GM21825 (cell line): ENCODE data around the gene ACAD11.
"Not testable (repeated sequence)": the region's sequence is repeated elsewhere in the genome, so short reads cannot be mapped to it uniquely, and the experiment has no call there.

ENCODE experiments used
- ATAC-seq: cut with Tn5 transposase; IDR thresholded peaks from one replicate; pipeline ENCODE4 v1.9.1; 2021; ENCODE audit warnings: mild to moderate bottlenecking, moderate library complexity; ENCODE audit not compliant: unreplicated experiment

The ACAD11 gene

GRCh38 chr3:132606085-132606484, 53.5 kb downstream of the ACAD11 start:
- no peak for ATAC-seq

DNA sequence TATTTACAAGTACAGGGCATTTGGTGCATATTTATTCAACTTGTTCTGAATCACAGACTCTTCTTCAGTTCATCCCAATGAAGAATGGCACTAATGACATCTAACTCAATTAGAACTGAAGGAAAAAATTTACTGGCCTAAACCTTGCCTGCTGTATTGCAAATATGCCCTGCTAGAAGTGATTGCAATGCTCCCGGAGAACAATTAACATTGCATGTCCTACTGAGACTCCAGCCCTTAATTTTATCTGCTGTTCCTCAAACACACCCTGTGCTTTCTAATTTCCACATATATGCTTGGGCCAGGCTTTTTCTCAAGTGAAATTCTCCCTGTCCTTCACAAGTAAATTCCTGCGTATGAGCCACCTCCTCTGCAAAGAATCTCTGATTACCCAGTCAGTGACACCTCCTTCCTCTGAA, 54.2 kb downstream of the ACAD11 start:
- no peak for ATAC-seq

GRCh38 chr3:132600614-132601013, 59.0 kb downstream of the ACAD11 start:
- not testable (repeated sequence) for ATAC-seq

DNA sequence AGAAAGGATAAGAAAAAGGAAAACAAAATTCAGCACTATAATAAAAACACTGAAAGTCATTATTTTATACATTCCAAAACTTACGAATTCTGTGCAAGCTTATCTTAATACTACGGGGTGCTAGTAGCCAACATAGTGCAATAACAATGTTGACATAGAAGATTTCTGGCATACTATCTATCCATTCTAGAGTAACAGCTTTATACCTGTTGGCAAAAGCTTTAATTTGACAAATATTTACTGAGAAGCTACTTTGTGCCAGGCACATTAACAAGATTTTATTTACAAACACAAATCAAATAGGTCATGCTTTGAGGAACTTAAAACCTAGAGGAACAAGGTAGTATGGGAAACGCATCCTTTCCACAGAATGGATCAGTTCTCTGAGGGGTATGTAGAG, 61.4 kb downstream of the ACAD11 start:
- no peak for ATAC-seq

DNA sequence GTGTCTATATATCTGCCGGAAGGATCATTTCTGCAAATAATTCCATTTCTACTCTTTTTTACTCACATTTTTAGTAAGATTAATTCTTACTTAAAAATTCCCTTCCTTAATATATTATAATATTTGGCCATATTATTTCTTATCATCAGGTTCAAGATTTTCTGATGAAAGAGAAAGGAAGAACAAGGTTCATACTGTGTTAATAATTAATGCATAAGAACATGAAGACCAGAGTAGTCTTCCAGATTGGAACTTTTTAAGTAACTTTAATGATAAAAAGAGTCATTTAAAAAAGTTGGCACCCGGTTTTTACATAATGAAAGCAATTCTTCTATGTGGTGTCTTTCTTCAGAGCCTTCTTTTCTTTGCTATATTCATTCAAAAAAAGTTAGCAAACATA, 61.9 kb downstream of the ACAD11 start:
- ATAC-seq, result no peak

GRCh38 chr3:132596816-132597433, 62.7 kb downstream of the ACAD11 start, which contains the start of gene ACKR4:
Gene ACKR4 (plus strand): TSS chr3:132597270. CDS start chr3:132600398, 3,128 bp downstream.
- ATAC-seq, result no peak

- ATAC-seq, result no peak
These were observed 63.3 kb downstream of the ACAD11 start for GRCh38 chr3:132596326-132596725.

DNA sequence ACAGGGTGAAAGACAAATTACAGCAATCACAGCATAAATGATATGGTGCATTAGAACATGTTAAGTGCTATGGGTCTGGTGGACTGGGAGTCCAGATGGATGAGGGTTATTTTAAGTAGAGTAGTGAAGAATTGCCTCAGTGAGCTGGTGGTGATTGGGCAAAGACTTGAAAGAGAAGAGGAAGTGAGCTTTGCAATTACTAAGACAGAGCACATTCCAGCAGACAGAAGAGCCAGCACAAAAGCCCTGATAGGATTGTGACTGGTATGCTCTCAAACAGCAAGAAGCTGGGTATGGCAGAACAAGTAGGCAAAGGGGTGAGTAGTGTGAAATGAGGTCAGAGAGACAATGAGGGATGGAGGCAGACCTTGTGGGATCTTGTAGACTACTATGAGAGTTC, 64.6 kb downstream of the ACAD11 start:
- ATAC-seq, result no peak

GRCh38 chr3:132594498-132594897, 65.1 kb downstream of the ACAD11 start:
- no peak for ATAC-seq

- ATAC-seq, result no peak
These were observed 65.7 kb downstream of the ACAD11 start for GRCh38 chr3:132593947-132594323.

GRCh38 chr3:132593241-132593946, 66.2 kb downstream of the ACAD11 start:
- ATAC-seq, result no peak

DNA sequence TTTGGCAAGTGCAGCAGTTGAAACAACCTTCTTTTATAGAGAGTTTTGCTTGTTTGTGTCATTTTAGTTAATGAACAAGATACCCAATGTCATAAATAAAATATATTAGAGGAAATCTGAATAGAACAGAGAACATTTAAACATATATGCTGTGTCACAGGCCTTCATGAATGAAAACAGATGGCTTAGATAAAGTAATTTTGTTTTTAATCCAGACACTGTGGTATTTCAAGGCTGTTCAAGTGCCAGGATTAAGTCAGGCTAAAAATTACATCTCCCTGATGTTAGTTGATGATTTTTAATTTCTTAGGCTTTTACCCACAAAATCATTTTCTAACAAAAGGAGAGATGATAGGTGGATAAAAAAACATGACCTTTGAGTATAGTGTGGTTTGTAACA, 67.4 kb downstream of the ACAD11 start:
- ATAC-seq, result no peak

DNA sequence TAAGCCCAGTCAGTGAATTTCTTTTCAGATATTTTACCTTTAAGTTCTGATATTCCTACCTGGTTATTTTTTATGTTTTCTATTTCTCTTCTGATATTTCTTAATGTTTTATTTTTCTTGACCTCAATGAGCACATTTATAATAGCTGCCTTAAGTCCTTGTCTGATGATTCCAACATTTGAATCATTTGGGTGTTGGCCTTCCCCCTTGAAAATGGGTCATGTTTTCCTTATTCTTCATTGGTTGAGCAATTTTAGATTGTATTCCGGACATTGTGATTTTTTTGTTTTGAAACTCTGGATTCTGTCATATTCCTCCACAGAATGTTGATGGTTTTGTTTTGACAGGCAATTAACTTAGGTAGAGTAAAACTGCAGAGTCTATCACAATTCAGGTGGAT, 72.2 kb downstream of the ACAD11 start:
- no peak for ATAC-seq

GRCh38 chr3:132573797-132574211, 85.8 kb downstream of the ACAD11 start:
- no peak for ATAC-seq

GRCh38 chr3:132570016-132570415, 89.6 kb downstream of the ACAD11 start:
- no peak for ATAC-seq

- no peak for ATAC-seq
These were observed 90.0 kb downstream of the ACAD11 start for GRCh38 chr3:132569580-132569979.

GRCh38 chr3:132569153-132569552, 90.5 kb downstream of the ACAD11 start:
- no peak for ATAC-seq

GRCh38 chr3:132568422-132568821, 91.2 kb downstream of the ACAD11 start:
- no peak for ATAC-seq

DNA sequence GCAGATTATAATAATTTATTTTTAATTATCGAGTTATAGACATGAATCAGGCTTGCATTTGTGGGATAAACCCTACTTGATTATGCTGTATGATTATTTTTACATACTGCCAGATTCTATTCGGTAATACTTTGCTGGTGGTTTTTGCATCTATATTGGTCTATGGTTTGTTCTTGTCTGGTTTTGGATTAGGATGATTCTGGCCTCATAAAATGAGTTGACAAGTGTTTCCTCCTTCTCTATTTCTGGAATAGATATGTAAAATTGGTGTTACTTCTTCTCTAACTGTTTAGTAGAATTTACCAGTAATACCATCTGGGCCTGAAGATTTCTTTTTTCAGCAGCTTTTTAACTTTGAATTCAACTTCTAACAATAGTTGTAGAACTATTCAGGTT, 95.5 kb downstream of the ACAD11 start:
- no peak for ATAC-seq

DNA sequence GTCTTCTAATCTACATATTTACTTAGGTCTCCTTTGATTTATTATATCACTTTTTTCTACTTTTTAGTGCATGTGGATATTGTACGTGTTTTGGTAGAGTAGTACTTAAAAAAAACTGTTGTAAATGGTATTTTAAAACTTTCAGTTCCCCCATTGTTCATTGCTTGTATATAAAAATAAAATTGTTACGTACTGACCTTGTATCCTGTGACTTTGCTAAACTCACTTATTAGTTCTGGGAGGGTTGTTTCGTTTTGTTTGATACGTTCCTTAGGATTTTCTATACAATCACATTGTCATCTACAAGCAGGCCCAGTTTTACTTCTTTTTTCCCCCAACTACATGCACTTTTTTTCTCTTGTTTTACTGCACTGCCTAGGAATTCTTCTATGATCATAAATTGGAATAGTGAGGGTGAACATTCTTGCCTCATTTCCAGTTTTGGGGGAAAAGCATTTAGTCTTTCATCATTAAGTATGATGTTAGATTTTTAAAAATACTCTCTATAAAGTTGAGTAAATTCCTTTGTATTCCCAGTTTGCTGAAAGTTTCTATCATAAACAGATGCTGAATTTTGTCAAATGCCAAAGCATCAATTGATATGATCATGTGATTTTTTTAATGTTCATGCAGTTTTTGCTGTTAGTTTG, 96.1 kb downstream of the ACAD11 start:
- no peak for ATAC-seq

GRCh38 chr3:132561003-132561402, 98.6 kb downstream of the ACAD11 start:
- no peak for ATAC-seq

DNA sequence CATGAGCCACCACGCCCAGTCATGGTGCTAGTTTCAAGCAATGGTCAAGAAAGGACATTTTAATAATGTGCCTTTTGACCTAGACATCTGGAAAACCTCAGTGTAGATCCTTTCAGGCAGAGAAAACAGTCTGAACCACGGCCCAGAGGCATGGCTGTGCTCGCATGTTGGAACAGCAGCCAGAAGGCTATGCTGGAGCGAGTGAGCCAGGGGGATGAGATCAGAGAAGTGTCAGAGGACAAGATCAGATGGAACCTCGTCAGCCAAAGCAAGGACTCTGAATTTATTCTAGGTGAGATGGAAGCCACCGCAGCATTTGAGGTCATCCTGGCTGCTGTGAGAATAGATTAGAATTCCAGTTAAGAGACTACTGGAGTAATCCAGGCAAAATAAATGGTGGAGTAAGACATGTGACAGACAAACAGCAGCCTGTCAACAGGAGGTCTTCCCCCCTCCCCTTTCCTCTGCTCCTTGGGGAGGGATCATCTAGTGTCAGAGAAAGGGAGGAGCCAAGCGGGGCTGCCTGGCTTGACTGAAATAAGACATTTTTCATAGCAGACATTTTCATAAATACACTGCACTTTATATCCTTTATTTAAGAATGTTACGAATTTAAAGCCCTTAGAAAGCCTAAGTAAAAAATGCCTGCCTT, 103.0 kb downstream of the ACAD11 start:
- no peak for ATAC-seq
